Body of pancreas (tissue), 4 donors: ENCODE results near the gene GGN.
A peak's percentile ranks its signal among the peaks of the same experiment; 100 is the strongest.

Source experiments
- CTCF ChIP-seq, 7 experiments: fragments of 450-650 bp in 4 of 7; fragments of 200-600 bp in 3 of 7; sonication (generic) in 3 of 7; IDR thresholded peaks; one replicate each; pipeline ENCODE4 v1.5.1; 2016 to 2019; ENCODE audit warnings: antibody characterized with exemption in 7 of 7
- POLR2A ChIP-seq, 3 donors: fragments of 450-650 bp; IDR thresholded peaks; one replicate each; pipeline ENCODE4 v1.6.1; 2016; ENCODE audit warnings: antibody characterized with exemption in 3 of 3, mild to moderate bottlenecking in 2 of 3

GRCh38 chr19:38335949-38336637, 51.7 kb downstream of the GGN start:
- TF ChIP-seq CTCF (IDR thresholded peaks at IDR 0.05) (no peak), POLR2A (IDR thresholded peaks at IDR 0.05) (peak in 2 of 3 donors; percentile 62 to 71)
